ENCODE data around the gene SNX11.

DNA sequence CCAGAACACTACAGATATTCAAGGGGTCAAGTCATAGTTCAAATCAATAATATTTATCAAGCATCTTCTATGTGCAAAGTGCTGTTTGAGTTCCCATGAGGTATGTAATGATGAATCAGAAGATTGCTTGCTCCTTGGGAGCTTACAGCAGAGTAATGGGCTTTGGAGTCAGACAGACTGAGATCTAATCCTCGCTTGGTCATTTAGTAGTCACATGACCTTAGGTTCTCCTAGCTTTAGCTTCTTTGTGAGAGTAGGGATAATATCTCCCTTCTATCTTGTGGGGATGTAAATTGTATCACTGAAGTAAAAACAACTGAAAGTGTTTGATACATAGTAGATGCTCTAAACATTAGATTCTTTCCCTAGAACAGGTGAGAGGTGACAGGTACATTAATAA, 30.1 kb downstream of the SNX11 start:
- no peak for TF ChIP-seq EZH2 (IDR thresholded peaks at IDR 0.05; ENCODE audit: borderline replicate concordance, insufficient read depth, low read length, poor library complexity, severe bottlenecking)
- TF ChIP-seq, protein P1, sequence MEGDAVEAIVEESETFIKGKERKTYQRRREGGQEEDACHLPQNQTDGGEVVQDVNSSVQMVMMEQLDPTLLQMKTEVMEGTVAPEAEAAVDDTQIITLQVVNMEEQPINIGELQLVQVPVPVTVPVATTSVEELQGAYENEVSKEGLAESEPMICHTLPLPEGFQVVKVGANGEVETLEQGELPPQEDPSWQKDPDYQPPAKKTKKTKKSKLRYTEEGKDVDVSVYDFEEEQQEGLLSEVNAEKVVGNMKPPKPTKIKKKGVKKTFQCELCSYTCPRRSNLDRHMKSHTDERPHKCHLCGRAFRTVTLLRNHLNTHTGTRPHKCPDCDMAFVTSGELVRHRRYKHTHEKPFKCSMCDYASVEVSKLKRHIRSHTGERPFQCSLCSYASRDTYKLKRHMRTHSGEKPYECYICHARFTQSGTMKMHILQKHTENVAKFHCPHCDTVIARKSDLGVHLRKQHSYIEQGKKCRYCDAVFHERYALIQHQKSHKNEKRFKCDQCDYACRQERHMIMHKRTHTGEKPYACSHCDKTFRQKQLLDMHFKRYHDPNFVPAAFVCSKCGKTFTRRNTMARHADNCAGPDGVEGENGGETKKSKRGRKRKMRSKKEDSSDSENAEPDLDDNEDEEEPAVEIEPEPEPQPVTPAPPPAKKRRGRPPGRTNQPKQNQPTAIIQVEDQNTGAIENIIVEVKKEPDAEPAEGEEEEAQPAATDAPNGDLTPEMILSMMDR (IDR thresholded peaks at IDR 0.05; ENCODE audit: poor library complexity, severe bottlenecking) = no peak
- TF ChIP-seq EP300 (conservative IDR thresholded peaks at IDR 0.05; ENCODE audit: poor library complexity, severe bottlenecking) = no peak
- TF ChIP-seq, protein P2, sequence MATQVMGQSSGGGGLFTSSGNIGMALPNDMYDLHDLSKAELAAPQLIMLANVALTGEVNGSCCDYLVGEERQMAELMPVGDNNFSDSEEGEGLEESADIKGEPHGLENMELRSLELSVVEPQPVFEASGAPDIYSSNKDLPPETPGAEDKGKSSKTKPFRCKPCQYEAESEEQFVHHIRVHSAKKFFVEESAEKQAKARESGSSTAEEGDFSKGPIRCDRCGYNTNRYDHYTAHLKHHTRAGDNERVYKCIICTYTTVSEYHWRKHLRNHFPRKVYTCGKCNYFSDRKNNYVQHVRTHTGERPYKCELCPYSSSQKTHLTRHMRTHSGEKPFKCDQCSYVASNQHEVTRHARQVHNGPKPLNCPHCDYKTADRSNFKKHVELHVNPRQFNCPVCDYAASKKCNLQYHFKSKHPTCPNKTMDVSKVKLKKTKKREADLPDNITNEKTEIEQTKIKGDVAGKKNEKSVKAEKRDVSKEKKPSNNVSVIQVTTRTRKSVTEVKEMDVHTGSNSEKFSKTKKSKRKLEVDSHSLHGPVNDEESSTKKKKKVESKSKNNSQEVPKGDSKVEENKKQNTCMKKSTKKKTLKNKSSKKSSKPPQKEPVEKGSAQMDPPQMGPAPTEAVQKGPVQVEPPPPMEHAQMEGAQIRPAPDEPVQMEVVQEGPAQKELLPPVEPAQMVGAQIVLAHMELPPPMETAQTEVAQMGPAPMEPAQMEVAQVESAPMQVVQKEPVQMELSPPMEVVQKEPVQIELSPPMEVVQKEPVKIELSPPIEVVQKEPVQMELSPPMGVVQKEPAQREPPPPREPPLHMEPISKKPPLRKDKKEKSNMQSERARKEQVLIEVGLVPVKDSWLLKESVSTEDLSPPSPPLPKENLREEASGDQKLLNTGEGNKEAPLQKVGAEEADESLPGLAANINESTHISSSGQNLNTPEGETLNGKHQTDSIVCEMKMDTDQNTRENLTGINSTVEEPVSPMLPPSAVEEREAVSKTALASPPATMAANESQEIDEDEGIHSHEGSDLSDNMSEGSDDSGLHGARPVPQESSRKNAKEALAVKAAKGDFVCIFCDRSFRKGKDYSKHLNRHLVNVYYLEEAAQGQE (IDR thresholded peaks at IDR 0.05; ENCODE audit: borderline replicate concordance) = no peak
- TF ChIP-seq POLR2AphosphoS5 (IDR thresholded peaks at IDR 0.05) = no peak
- no peak for TF ChIP-seq TAF1 (IDR thresholded peaks at IDR 0.05; ENCODE audit: low read depth)
- no peak for TF ChIP-seq RAD21 (conservative IDR thresholded peaks at IDR 0.05)
- no peak for TF ChIP-seq MXI1 (conservative IDR thresholded peaks at IDR 0.05; ENCODE audit: poor library complexity, severe bottlenecking)
- TF ChIP-seq SMC3 (conservative IDR thresholded peaks at IDR 0.05; ENCODE audit: poor library complexity) = no peak

All from neural cell (in vitro differentiated cells).